SKM-1 (cell line): Measurements from ENCODE around the gene ADAMTS2.
"Not testable (repeated sequence)": the region's sequence is repeated elsewhere in the genome, so short reads cannot be mapped to it uniquely, and the experiment has no call there.

Experiments
- DNase-seq: peaks from one replicate; lab custom pipeline; 2025; ENCODE audit not compliant: unreplicated experiment; lab: John Stamatoyannopoulos, UW

ADAMTS2 gene

GRCh38 chr5:179326122-179326927, 18.9 kb downstream of the ADAMTS2 start:
- no peak for DNase-seq

GRCh38 chr5:179325296-179326031, 19.8 kb downstream of the ADAMTS2 start:
- DNase-seq, result no peak

- DNase-seq, result no peak
Measured at GRCh38 chr5:179324760-179325295, 20.4 kb downstream of the ADAMTS2 start.

- DNase-seq, result not testable (repeated sequence)
Measured at GRCh38 chr5:179324316-179324715, 20.9 kb downstream of the ADAMTS2 start.

- no peak for DNase-seq
Measured at GRCh38 chr5:179323026-179323870, 22.0 kb downstream of the ADAMTS2 start.

- no peak for DNase-seq
Measured at GRCh38 chr5:179322071-179323025, 22.9 kb downstream of the ADAMTS2 start.

GRCh38 chr5:179321206-179321987, 23.9 kb downstream of the ADAMTS2 start:
- no peak for DNase-seq

- DNase-seq, result no peak
Measured at GRCh38 chr5:179319741-179320281, 25.4 kb downstream of the ADAMTS2 start.

GRCh38 chr5:179319123-179319522, 26.1 kb downstream of the ADAMTS2 start:
- DNase-seq, result no peak

- no peak for DNase-seq
Measured at GRCh38 chr5:179318221-179318955, 26.9 kb downstream of the ADAMTS2 start.

- no peak for DNase-seq
Measured at GRCh38 chr5:179317411-179318220, 27.6 kb downstream of the ADAMTS2 start.

- DNase-seq, result no peak
Measured at GRCh38 chr5:179316982-179317381, 28.3 kb downstream of the ADAMTS2 start.

GRCh38 chr5:179316111-179316551, 29.1 kb downstream of the ADAMTS2 start:
- no peak for DNase-seq

GRCh38 chr5:179315356-179315890, 29.8 kb downstream of the ADAMTS2 start:
- no peak for DNase-seq

- DNase-seq, result no peak
Measured at GRCh38 chr5:179314606-179315355, 30.5 kb downstream of the ADAMTS2 start.

- no peak for DNase-seq
Measured at GRCh38 chr5:179313849-179314521, 31.3 kb downstream of the ADAMTS2 start.
